Activated CD8-positive, alpha-beta memory T cell treated with anti-CD3 and anti-CD28 coated beads for 1 hour (primary cell): Measurements from ENCODE around the gene RRAGB.
"Not testable (repeated sequence)": the region's sequence is repeated elsewhere in the genome, so short reads cannot be mapped to it uniquely, and the experiment has no call there.

Experiments
- DNase-seq, 2 donors: peaks; one replicate each; pipeline ENCODE4 v3.0.0-alpha.2; 2020; ENCODE audit warnings: low read depth in 1 of 2; ENCODE audit errors: extremely low read depth in 1 of 2

Gene RRAGB

GRCh38 chrX:55717521-55718497, at the start of gene RRAGB:
RRAGB (plus strand) TSS chrX:55717749; CDS start chrX:55718328, 579 bp downstream.
- DNase-seq = peak; percentile 72 to 75

- no peak for DNase-seq
Measured at GRCh38 chrX:55668084-55668483, 49.5 kb upstream of the RRAGB start.

- not testable (repeated sequence) for DNase-seq
Measured at GRCh38 chrX:55688579-55688978, 29.0 kb upstream of the RRAGB start.

- DNase-seq = no peak
Measured at GRCh38 chrX:55695227-55696018, 22.1 kb upstream of the RRAGB start.

- no peak for DNase-seq
Measured at GRCh38 chrX:55697381-55697780, 20.2 kb upstream of the RRAGB start.

- DNase-seq = no peak
Measured at GRCh38 chrX:55702671-55703070, 14.9 kb upstream of the RRAGB start.

- DNase-seq = not testable (repeated sequence)
Measured at GRCh38 chrX:55703436-55703835, 14.1 kb upstream of the RRAGB start.

- not testable (repeated sequence) for DNase-seq
Measured at GRCh38 chrX:55705066-55705465, 12.5 kb upstream of the RRAGB start.

- no peak for DNase-seq
Measured at GRCh38 chrX:55709735-55710134, 7.8 kb upstream of the RRAGB start.

GRCh38 chrX:55710701-55711100, 6.8 kb upstream of the RRAGB start:
- no peak for DNase-seq

GRCh38 chrX:55713631-55714030, 3.9 kb upstream of the RRAGB start:
- no peak for DNase-seq

GRCh38 chrX:55714161-55714560, 3.4 kb upstream of the RRAGB start:
- no peak for DNase-seq

- no peak for DNase-seq
Measured at GRCh38 chrX:55715847-55716246, 1.7 kb upstream of the RRAGB start.

- DNase-seq = no peak
Measured at GRCh38 chrX:55716937-55717336, 612 bp upstream of the RRAGB start.

GRCh38 chrX:55731826-55732225, 14.3 kb downstream of the RRAGB start:
- no peak for DNase-seq

GRCh38 chrX:55738969-55739368, 21.4 kb downstream of the RRAGB start:
- no peak for DNase-seq

GRCh38 chrX:55742649-55743048, 25.1 kb downstream of the RRAGB start:
- DNase-seq = no peak

GRCh38 chrX:55748463-55748862, 30.9 kb downstream of the RRAGB start:
- DNase-seq = not testable (repeated sequence)

- no peak for DNase-seq
Measured at GRCh38 chrX:55750256-55750655, 32.7 kb downstream of the RRAGB start.

- DNase-seq = no peak
Measured at GRCh38 chrX:55754861-55755294, 37.3 kb downstream of the RRAGB start.

- no peak for DNase-seq
Measured at GRCh38 chrX:55758033-55758432, 40.5 kb downstream of the RRAGB start.

- no peak for DNase-seq
Measured at GRCh38 chrX:55759478-55759877, 41.9 kb downstream of the RRAGB start.
